Mesothelial cell of epicardium (in vitro differentiated cells): ENCODE measurements around the gene CDCA7. TPM values are rescaled to one million over a fixed set of nuclear protein-coding genes. Genes with fewer than 3 reads are reported as not detected.
"Not testable (repeated sequence)": the region's sequence is repeated elsewhere in the genome, so short reads cannot be mapped to it uniquely, and the experiment has no call there.

ENCODE experiments used
- DNase-seq, 2 experiments: peaks; one replicate each; pipeline ENCODE4 v3.0.0; 2021; ENCODE audit warnings: low spot score in 2 of 2; ENCODE audit not compliant: unreplicated experiment in 2 of 2
- H3K27ac Mint-ChIP-seq: 2 replicates; pipeline ENCODE4 v1.8.0; 2021; ENCODE audit warnings: mixed read lengths
- H3K27me3 Mint-ChIP-seq: 2 replicates; pipeline ENCODE4 v1.8.0; 2021; ENCODE audit warnings: low read depth, mixed read lengths
- H3K36me3 Mint-ChIP-seq: 2 replicates; pipeline ENCODE4 v1.8.0; 2021; ENCODE audit warnings: mixed read lengths
- H3K4me1 Mint-ChIP-seq: 2 replicates; pipeline ENCODE4 v1.8.0; 2021; ENCODE audit warnings: mixed read lengths
- H3K4me3 Mint-ChIP-seq: 2 replicates; pipeline ENCODE4 v1.8.0; 2021; ENCODE audit warnings: mild to moderate bottlenecking, moderate library complexity, mixed read lengths
- H3K9me3 Mint-ChIP-seq: 2 replicates; pipeline ENCODE4 v1.8.0; 2021; ENCODE audit warnings: mixed read lengths
- CTCF ChIP-seq: fragments of 200-600 bp; sonication (generic); IDR thresholded peaks from one replicate; pipeline ENCODE4 v1.5.0; 2021; ENCODE audit warnings: antibody characterized with exemption; ENCODE audit not compliant: unreplicated experiment
- total RNA-seq: library from RNA; stranded (reverse); gene quantifications from 3 replicates; pipeline ENCODE4 v1.2.1, GENCODE V29; 2021

Gene CDCA7
- total RNA-seq, 1 donor from 2014 or later = 20.2 TPM

GRCh38 chr2:173414823-173415322 is 60.2 kb downstream of the CDCA7 start:
- Mint-ChIP-seq H3K9me3 (no peaks in the 10 kb centered on the region), H3K27me3 (no peaks in the 10 kb centered on the region), H3K27ac (no peak overlapping the region), H3K36me3 (no peaks in the 10 kb centered on the region), H3K4me1 (peaks cover 16% of the 10 kb centered on the region), H3K4me3 (no peak overlapping the region)
- DNase-seq = no peak
- no peak for TF ChIP-seq CTCF

- TF ChIP-seq CTCF = no peak
- DNase-seq = no peak
- Mint-ChIP-seq H3K4me1 (peaks cover 16% of the 10 kb centered on the region), H3K36me3 (no peaks in the 10 kb centered on the region), H3K4me3 (no peak overlapping the region), H3K9me3 (no peaks in the 10 kb centered on the region), H3K27me3 (no peaks in the 10 kb centered on the region), H3K27ac (no peak overlapping the region)
Observed at GRCh38 chr2:173415431-173416381, 61.0 kb downstream of the CDCA7 start.

DNA sequence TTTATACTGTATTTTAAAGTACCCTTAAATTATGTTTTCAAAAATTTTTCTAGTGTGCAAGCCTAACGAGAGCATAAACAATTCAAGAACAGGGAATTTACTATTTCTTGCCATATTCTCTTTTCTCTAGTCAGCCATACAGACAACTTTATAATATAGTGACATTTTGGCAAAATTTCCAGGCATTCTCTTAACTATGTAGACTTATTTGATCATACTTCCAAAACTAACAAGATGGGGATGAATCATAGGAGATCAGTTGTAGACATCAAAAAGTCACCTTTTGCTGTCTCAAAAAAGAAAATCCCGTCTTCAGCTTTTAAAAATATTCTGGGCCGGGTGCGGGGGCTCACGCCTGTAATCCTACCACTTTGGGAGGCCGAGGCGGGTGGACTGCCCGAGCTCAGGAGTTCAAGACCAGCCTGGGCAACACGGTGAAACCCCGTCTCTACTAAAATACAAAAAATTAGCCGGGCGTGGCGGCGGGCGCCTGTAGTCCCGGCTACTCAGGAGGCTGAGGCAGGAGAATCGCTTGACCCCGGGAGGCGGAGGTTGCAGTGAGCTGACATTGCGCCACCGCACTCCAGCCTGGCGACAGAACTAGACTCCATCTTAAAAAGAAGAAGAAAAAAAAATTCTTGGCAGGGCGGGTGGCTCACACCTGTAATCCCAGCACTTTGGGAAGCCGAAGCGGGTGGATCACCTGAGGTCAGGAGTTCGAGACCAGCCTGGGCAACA is 61.9 kb downstream of the CDCA7 start:
- not testable (repeated sequence) for H3K36me3 Mint-ChIP-seq, H3K9me3 Mint-ChIP-seq, DNase-seq, H3K4me3 Mint-ChIP-seq, H3K27ac Mint-ChIP-seq, H3K27me3 Mint-ChIP-seq
- H3K4me1 Mint-ChIP-seq = peaks cover 16% of the 10 kb centered on the region

GRCh38 chr2:173417341-173417740 is 62.7 kb downstream of the CDCA7 start:
- no peak for TF ChIP-seq CTCF
- no peak for DNase-seq
- Mint-ChIP-seq H3K36me3 (no peaks in the 10 kb centered on the region), H3K4me1 (peaks cover 16% of the 10 kb centered on the region), H3K27ac (no peak overlapping the region), H3K27me3 (peaks cover 9% of the 10 kb centered on the region), H3K9me3 (no peaks in the 10 kb centered on the region), H3K4me3 (no peak overlapping the region)

- Mint-ChIP-seq H3K36me3 (no peaks in the 10 kb centered on the region), H3K4me1 (peaks cover 16% of the 10 kb centered on the region), H3K27ac (no peak overlapping the region), H3K4me3 (no peak overlapping the region), H3K27me3 (peaks cover 9% of the 10 kb centered on the region), H3K9me3 (no peaks in the 10 kb centered on the region)
- no peak for TF ChIP-seq CTCF
- no peak for DNase-seq
Observed at GRCh38 chr2:173417802-173418201, 63.1 kb downstream of the CDCA7 start.
